HCT116 (cell line): ENCODE data around the gene SESN1. TPM values are rescaled to one million over a fixed set of nuclear protein-coding genes. Genes with fewer than 3 reads are reported as not detected.

Source experiments
- ATAC-seq: fragments of 200-7000 bp; cut with Tn5 transposase; 2 replicates; pipeline ENCODE4 v1.9.1; 2020; ENCODE audit warnings: mild to moderate bottlenecking, moderate library complexity
- BruUV-seq: library from RNA; stranded (reverse); fragments of 400-500 nt; replicated peaks from 2 replicates; lab custom pipeline; 2021; lab: Mats Ljungman, UMichigan
- CTCF ChIA-PET: fragments of 300-600 bp; sonication (Branson Sonifier 250); formaldehyde crosslinking; loops from one replicate; lab custom pipeline; 2021; ENCODE audit warnings: antibody characterized with exemption; lab: Charles Lee
- POLR2A ChIA-PET: fragments of 300-600, 350-600 bp; sonication (Branson Sonifier 250); formaldehyde crosslinking; loops from one replicate; lab custom pipeline; 2021; ENCODE audit warnings: antibody characterized with exemption; lab: Charles Lee
- RAD21 ChIA-PET, 2 experiments: fragments of 300-600 bp; sonication (Branson Sonifier 250); formaldehyde crosslinking; loops; one replicate each; lab custom pipeline; 2023; ENCODE audit warnings: low total read pairs in 2 of 2; ENCODE audit not compliant: uncharacterized antibody in 2 of 2, unreplicated experiment in 2 of 2, low non-redundant PET in 1 of 2; lab: Charles Lee
- DNase-seq: peaks from one replicate; pipeline ENCODE4 v3.0.0-alpha.2; 2010; ENCODE audit warnings: low read depth, low spot score
- H2AFZ ChIP-seq: fragments of 200-600 bp; shearing (Covaris generic), sonication (generic); 2 replicates; pipeline ENCODE4 v1.6.1; 2017; ENCODE audit warnings: low read depth, mixed run types, mixed read lengths, antibody characterized with exemption, low read length; ENCODE audit not compliant: poor library complexity, severe bottlenecking
- H3K27ac ChIP-seq: 2 replicates; pipeline ENCODE4 v1.5.1; 2012; ENCODE audit warnings: low read depth, low read length
- H3K27me3 ChIP-seq: fragments of 200-600 bp; sonication (generic); 2 replicates; pipeline ENCODE4 v1.6.1; 2016; ENCODE audit warnings: mixed run types, low read length, mixed read lengths; ENCODE audit not compliant: insufficient read depth
- H3K36me3 ChIP-seq, 2 experiments: fragments of 200-500 bp in 1 of 2; fragments of 200-600 bp in 1 of 2; sonication (Bioruptor generic) in 1 of 2; sonication (generic) in 1 of 2; 2 replicates each; pipeline versions ENCODE4 v1.5.1 to v1.6.1; 2014 to 2016; ENCODE audit warnings: low read length in 2 of 2, inconsistent platforms in 1 of 2, mixed read lengths in 1 of 2, mixed run types in 1 of 2; ENCODE audit not compliant: insufficient read depth in 2 of 2, control insufficient read depth in 1 of 2
- H3K4me1 ChIP-seq, 2 experiments: fragments of 200-600 bp in 1 of 2; sonication (generic) in 1 of 2; 2 replicates each; pipeline versions ENCODE4 v1.5.1 to v1.6.1; 2012 to 2017; ENCODE audit warnings: low read length in 2 of 2, inconsistent platforms in 1 of 2, mild to moderate bottlenecking in 1 of 2, mixed read lengths in 1 of 2, mixed run types in 1 of 2, moderate library complexity in 1 of 2; ENCODE audit not compliant: insufficient read depth in 2 of 2, control insufficient read depth in 1 of 2
- H3K4me2 ChIP-seq: fragments of 200-600 bp; sonication (generic); 2 replicates; pipeline ENCODE4 v1.6.1; 2017; ENCODE audit warnings: mixed run types, low read length, mixed read lengths
- H3K4me3 ChIP-seq, 2 experiments: fragments of 200-600 bp in 1 of 2; sonication (generic) in 1 of 2; replicated peaks in 1 of 2; 2 replicates each; pipeline ENCODE4 v1.5.1; 2011 to 2016; ENCODE audit warnings: low read length in 2 of 2, control low read depth in 1 of 2, low read depth in 1 of 2, mild to moderate bottlenecking in 1 of 2, mixed read lengths in 1 of 2, mixed run types in 1 of 2
- H3K79me2 ChIP-seq: fragments of 200-600 bp; sonication (generic); 2 replicates; pipeline ENCODE4 v1.6.1; 2017; ENCODE audit warnings: mild to moderate bottlenecking, mixed run types, low read length, moderate library complexity, mixed read lengths; ENCODE audit not compliant: insufficient read depth
- H3K9ac ChIP-seq: fragments of 200-600 bp; sonication (generic); 2 replicates; pipeline ENCODE4 v1.6.1; 2016; ENCODE audit warnings: low read length, mixed read lengths
- H3K9me2 ChIP-seq: fragments of 200-600 bp; sonication (generic), shearing (Covaris generic); 2 replicates; pipeline ENCODE4 v1.6.1; 2017; ENCODE audit warnings: mixed run types, mild to moderate bottlenecking, moderate library complexity; ENCODE audit not compliant: insufficient read depth
- H3K9me3 ChIP-seq, 2 experiments: fragments of 200-500 bp in 1 of 2; fragments of 200-600 bp in 1 of 2; sonication (Bioruptor generic) in 1 of 2; sonication (generic) in 1 of 2; 2 replicates each; pipeline ENCODE4 v1.6.1; 2014 to 2017; ENCODE audit warnings: low read length in 2 of 2, mixed read lengths in 2 of 2, inconsistent platforms in 1 of 2, low read depth in 1 of 2, mild to moderate bottlenecking in 1 of 2, mixed run types in 1 of 2, moderate library complexity in 1 of 2; ENCODE audit not compliant: control insufficient read depth in 1 of 2, insufficient read depth in 1 of 2
- H4K20me1 ChIP-seq: fragments of 200-600 bp; sonication (generic), shearing (Covaris generic); 2 replicates; pipeline ENCODE4 v1.6.1; 2017; ENCODE audit warnings: mixed run types, mild to moderate bottlenecking, moderate library complexity; ENCODE audit not compliant: insufficient read depth
- CEBPB ChIP-seq: IDR thresholded peaks from 2 replicates; pipeline ENCODE4 v1.6.1; 2012; ENCODE audit warnings: low read depth
- ELF1 ChIP-seq: IDR thresholded peaks from 2 replicates; pipeline ENCODE4 v1.6.1; 2012; ENCODE audit warnings: low read depth, borderline replicate concordance
- EZH2 ChIP-seq: fragments of 200-600 bp; sonication (generic); IDR thresholded peaks from 2 replicates; pipeline ENCODE4 v1.6.1; 2017; ENCODE audit warnings: antibody characterized with exemption, mixed run types
- FOSL1 ChIP-seq: IDR thresholded peaks from 2 replicates; pipeline ENCODE4 v1.6.1; 2012; ENCODE audit warnings: low read depth
- JUND ChIP-seq: IDR thresholded peaks from 2 replicates; pipeline ENCODE4 v1.6.1; 2012
- POLR2A ChIP-seq: IDR thresholded peaks from 2 replicates; pipeline ENCODE4 v1.7.0; 2011; ENCODE audit warnings: borderline replicate concordance; ENCODE audit not compliant: insufficient read depth, insufficient read length; ENCODE audit errors: extremely low read depth
- POLR2AphosphoS5 ChIP-seq: IDR thresholded peaks from 2 replicates; pipeline ENCODE4 v1.6.1; 2011; ENCODE audit warnings: mild to moderate bottlenecking, low read depth, low read length, moderate library complexity
- SIN3A ChIP-seq: IDR thresholded peaks from 2 replicates; pipeline ENCODE4 v1.6.1; 2012; ENCODE audit warnings: low read depth
- SP1 ChIP-seq: IDR thresholded peaks from 2 replicates; pipeline ENCODE4 v1.6.1; 2012; ENCODE audit warnings: low read depth
- SRF ChIP-seq: IDR thresholded peaks from 2 replicates; pipeline ENCODE4 v1.6.1; 2012; ENCODE audit warnings: low read depth
- TCF7L2 ChIP-seq: IDR thresholded peaks from 2 replicates; pipeline ENCODE4 v1.7.0; 2011; ENCODE audit warnings: borderline replicate concordance, inconsistent platforms; ENCODE audit not compliant: insufficient read depth, insufficient read length; ENCODE audit errors: extremely low read depth
- YY1 ChIP-seq: IDR thresholded peaks from 2 replicates; pipeline ENCODE4 v1.6.1; 2011; ENCODE audit warnings: low read length, low read depth, moderate library complexity, mild to moderate bottlenecking; ENCODE audit not compliant: insufficient replicate concordance; ENCODE audit errors: extremely low read depth
- ZFX ChIP-seq: fragments of 450-650 bp; IDR thresholded peaks from 2 replicates; pipeline ENCODE4 v1.6.1; 2017
- ZNF274 ChIP-seq: fragments of 200-500 bp; sonication (Bioruptor generic); IDR thresholded peaks from 2 replicates; pipeline ENCODE4 v1.6.1; 2014; ENCODE audit warnings: mild to moderate bottlenecking, low read depth, low read length, inconsistent platforms
- intact Hi-C: fragments of 100-400 bp; cut with micrococcal nuclease; formaldehyde crosslinking; loops from 2 replicates; pipeline ENCODE4 v1.10.0; 2022
- total RNA-seq: library from RNA; stranded (reverse); gene quantifications from one replicate; pipeline ENCODE4 v1.2.1, GENCODE V29; 2021; ENCODE audit not compliant: unreplicated experiment
- TF ChIP-seq, protein P1 (sequence below): IDR thresholded peaks from 2 replicates; pipeline ENCODE4 v1.6.1; 2011; ENCODE audit warnings: mild to moderate bottlenecking, low read length, moderate library complexity; ENCODE audit not compliant: insufficient replicate concordance; ENCODE audit errors: extremely low read depth
- TF ChIP-seq, protein P2 (sequence below): IDR thresholded peaks from 2 replicates; pipeline ENCODE4 v1.6.1; 2012; ENCODE audit warnings: low read depth
- TF ChIP-seq, protein P3 (sequence below), 3 experiments: fragments of 200-600 bp in 1 of 3; sonication (generic) in 1 of 3; IDR thresholded peaks in 2 of 3; conservative IDR thresholded peaks in 1 of 3; 2 replicates each; pipeline ENCODE4 v1.5.1; 2012 to 2017; ENCODE audit warnings: low read depth in 2 of 3, low read length in 2 of 3, antibody characterized with exemption in 1 of 3, borderline replicate concordance in 1 of 3, control low read depth in 1 of 3, mild to moderate bottlenecking in 1 of 3, mixed read lengths in 1 of 3, mixed run types in 1 of 3, moderate library complexity in 1 of 3; ENCODE audit not compliant: insufficient read depth in 1 of 3

The SESN1 gene
- total RNA-seq, 1 experiment from 2014 or later, result 9.3 TPM

DNA sequence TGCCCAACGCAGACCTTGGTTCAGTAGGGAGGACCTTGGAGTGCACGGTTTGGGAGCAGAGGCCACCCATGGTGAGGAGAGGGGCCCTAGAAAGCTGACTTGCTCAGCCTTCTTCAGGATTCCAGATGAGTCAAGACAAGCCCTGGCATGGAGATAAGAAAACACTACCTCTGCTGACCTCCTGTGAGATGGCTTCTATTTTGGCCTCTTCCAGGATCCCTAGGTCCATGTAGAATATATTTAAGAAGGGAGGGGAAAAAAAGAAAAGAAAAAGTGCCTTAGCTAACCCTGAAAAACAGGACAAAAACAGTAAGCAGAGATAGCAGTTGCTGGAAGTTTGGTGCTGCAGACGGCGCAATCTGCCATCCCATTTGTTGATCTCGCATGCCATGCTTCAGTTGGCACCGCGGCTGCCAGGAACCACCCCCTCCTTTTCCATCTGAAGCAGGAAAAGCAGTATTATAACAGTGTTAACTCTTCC lies 146.4 kb downstream of the SESN1 start:
- no peaks in the 10 kb centered on the region for H3K79me2 ChIP-seq
- ChIA-PET RAD21 (no interaction called here), CTCF (interaction anchor here (0.7 kb wide), 1 partner anchor 1350 kb away, joined by 4 read pairs; no protein-coding TSS in a partner anchor), POLR2A (no interaction called here)
- H3K9me3 ChIP-seq, result no peaks in the 10 kb centered on the region
- no peak overlapping the region for H3K4me2 ChIP-seq
- no peak for TF ChIP-seq ZNF274
- no peak for TF ChIP-seq FOSL1
- TF ChIP-seq TCF7L2, result no peak
- TF ChIP-seq SP1, result no peak
- TF ChIP-seq, protein P1, sequence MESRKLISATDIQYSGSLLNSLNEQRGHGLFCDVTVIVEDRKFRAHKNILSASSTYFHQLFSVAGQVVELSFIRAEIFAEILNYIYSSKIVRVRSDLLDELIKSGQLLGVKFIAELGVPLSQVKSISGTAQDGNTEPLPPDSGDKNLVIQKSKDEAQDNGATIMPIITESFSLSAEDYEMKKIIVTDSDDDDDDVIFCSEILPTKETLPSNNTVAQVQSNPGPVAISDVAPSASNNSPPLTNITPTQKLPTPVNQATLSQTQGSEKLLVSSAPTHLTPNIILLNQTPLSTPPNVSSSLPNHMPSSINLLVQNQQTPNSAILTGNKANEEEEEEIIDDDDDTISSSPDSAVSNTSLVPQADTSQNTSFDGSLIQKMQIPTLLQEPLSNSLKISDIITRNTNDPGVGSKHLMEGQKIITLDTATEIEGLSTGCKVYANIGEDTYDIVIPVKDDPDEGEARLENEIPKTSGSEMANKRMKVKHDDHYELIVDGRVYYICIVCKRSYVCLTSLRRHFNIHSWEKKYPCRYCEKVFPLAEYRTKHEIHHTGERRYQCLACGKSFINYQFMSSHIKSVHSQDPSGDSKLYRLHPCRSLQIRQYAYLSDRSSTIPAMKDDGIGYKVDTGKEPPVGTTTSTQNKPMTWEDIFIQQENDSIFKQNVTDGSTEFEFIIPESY, result no peak
- TF ChIP-seq POLR2A, result no peak
- no peak for TF ChIP-seq SRF
- no peak for TF ChIP-seq CEBPB
- TF ChIP-seq, protein P2, sequence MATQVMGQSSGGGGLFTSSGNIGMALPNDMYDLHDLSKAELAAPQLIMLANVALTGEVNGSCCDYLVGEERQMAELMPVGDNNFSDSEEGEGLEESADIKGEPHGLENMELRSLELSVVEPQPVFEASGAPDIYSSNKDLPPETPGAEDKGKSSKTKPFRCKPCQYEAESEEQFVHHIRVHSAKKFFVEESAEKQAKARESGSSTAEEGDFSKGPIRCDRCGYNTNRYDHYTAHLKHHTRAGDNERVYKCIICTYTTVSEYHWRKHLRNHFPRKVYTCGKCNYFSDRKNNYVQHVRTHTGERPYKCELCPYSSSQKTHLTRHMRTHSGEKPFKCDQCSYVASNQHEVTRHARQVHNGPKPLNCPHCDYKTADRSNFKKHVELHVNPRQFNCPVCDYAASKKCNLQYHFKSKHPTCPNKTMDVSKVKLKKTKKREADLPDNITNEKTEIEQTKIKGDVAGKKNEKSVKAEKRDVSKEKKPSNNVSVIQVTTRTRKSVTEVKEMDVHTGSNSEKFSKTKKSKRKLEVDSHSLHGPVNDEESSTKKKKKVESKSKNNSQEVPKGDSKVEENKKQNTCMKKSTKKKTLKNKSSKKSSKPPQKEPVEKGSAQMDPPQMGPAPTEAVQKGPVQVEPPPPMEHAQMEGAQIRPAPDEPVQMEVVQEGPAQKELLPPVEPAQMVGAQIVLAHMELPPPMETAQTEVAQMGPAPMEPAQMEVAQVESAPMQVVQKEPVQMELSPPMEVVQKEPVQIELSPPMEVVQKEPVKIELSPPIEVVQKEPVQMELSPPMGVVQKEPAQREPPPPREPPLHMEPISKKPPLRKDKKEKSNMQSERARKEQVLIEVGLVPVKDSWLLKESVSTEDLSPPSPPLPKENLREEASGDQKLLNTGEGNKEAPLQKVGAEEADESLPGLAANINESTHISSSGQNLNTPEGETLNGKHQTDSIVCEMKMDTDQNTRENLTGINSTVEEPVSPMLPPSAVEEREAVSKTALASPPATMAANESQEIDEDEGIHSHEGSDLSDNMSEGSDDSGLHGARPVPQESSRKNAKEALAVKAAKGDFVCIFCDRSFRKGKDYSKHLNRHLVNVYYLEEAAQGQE, result no peak
- no peak for TF ChIP-seq POLR2AphosphoS5
- TF ChIP-seq ZFX, result no peak
- TF ChIP-seq EZH2, result no peak
- TF ChIP-seq JUND, result no peak
- TF ChIP-seq YY1, result no peak
- no peak for TF ChIP-seq ELF1
- no peak for TF ChIP-seq SIN3A
- TF ChIP-seq, protein P3, sequence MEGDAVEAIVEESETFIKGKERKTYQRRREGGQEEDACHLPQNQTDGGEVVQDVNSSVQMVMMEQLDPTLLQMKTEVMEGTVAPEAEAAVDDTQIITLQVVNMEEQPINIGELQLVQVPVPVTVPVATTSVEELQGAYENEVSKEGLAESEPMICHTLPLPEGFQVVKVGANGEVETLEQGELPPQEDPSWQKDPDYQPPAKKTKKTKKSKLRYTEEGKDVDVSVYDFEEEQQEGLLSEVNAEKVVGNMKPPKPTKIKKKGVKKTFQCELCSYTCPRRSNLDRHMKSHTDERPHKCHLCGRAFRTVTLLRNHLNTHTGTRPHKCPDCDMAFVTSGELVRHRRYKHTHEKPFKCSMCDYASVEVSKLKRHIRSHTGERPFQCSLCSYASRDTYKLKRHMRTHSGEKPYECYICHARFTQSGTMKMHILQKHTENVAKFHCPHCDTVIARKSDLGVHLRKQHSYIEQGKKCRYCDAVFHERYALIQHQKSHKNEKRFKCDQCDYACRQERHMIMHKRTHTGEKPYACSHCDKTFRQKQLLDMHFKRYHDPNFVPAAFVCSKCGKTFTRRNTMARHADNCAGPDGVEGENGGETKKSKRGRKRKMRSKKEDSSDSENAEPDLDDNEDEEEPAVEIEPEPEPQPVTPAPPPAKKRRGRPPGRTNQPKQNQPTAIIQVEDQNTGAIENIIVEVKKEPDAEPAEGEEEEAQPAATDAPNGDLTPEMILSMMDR (IDR thresholded peaks at IDR 0.05 in 2 of 3, conservative IDR thresholded peaks at IDR 0.05 in 1 of 3; ENCODE audit: borderline replicate concordance in 1 of 3, insufficient read depth in 1 of 3, low read depth in 2 of 3, low read length in 2 of 3), result no peak
- DNase-seq, result no peak
- H3K4me1 ChIP-seq, result no peaks in the 10 kb centered on the region
- no peaks in the 10 kb centered on the region for H3K27me3 ChIP-seq
- H3K9me2 ChIP-seq, result no peaks in the 10 kb centered on the region
- BruUV-seq, result no TSS peak
- no peak overlapping the region for H3K9ac ChIP-seq
- no peak overlapping the region for H2AFZ ChIP-seq
- no peaks in the 10 kb centered on the region for H3K36me3 ChIP-seq
- no peaks in the 10 kb centered on the region for H4K20me1 ChIP-seq
- intact Hi-C loops, result no loop called here
- no peak for ATAC-seq
- no peak overlapping the region for H3K27ac ChIP-seq
- H3K4me3 ChIP-seq, result no peak overlapping the region
